MM.1S (cell line): ENCODE measurements around the gene CYP2J2.

Experiments used
- CTCF ChIP-seq: fragments of 300-600 bp; sonication (generic); IDR thresholded peaks from 2 replicates; pipeline ENCODE4 v1.5.1; 2016; ENCODE audit warnings: antibody characterized with exemption, low read length, mixed read lengths
- EZH2 ChIP-seq: fragments of 300-600 bp; sonication (generic); optimal IDR thresholded peaks from 2 replicates; pipeline ENCODE3; 2017; ENCODE audit warnings: low read depth, mild to moderate bottlenecking, antibody characterized with exemption, low read length, mixed read lengths

GRCh38 chr1:59908084-59908483 lies 18.5 kb downstream of the CYP2J2 start:
- TF ChIP-seq CTCF (no peak), EZH2 (no peak)
